Measurements from ENCODE around the gene HOXD9. TPM values are rescaled to one million over a fixed set of nuclear protein-coding genes. Genes with fewer than 3 reads are reported as not detected.
A peak's percentile ranks its signal among the peaks of the same experiment; 100 is the strongest.

Gene HOXD9
- total RNA-seq, 1 experiment from 2014 or later: not detected

DNA sequence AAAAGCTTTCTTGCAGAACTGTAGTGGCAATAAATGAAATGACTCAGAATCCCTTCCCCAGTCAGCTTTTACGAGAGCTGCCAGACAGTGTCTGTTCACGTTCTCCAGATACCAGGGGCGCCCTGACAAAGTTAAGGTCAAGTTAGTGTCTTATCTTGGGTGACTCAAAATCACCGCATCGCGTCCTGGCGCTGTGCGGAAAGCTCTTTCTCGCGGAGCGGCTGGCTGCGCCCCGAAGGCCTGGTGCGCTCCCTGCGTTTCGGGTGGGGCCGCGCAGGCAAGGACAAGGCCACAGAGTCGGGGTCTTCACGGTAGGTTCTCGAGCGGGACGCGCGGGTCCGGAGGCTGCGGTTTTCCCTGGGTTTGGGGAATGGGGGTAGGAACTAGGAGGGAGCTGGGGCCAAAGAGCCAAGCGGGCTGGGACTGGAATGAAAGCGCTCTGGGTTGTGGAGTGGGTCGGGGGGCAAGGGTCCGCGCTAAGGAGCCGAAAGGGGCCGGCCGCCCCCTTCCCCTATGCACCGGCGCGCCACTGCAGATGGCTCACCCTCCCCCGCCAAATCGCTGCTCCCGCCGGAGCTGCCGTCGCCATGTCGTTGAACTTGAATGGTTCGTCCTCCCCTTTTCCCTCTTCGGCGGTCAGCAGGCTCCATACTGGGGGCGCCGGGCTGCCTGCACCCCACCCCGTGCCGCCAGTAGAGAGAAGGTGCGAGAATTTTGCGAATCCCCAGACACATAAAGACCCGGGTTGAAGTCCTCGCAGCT lies 18.0 kb upstream of the HOXD9 start:
- Histone ChIP-seq H3K4me1 (ENCODE audit: insufficient read depth, low read length) (no peaks in the 10 kb centered on the region), H4K91ac (ENCODE audit: insufficient read length, low read depth, low read length) (no peak overlapping the region), H2AFZ (ENCODE audit: low read length) (no peak overlapping the region), H3K23me2 (ENCODE audit: insufficient read length, low read depth, low read length, poor library complexity, severe bottlenecking) (no peaks in the 10 kb centered on the region), H2BK15ac (ENCODE audit: low read depth, low read length) (no peak overlapping the region), H3K56ac (ENCODE audit: insufficient read length, low read depth, low read length) (no peak overlapping the region), H3K18ac (ENCODE audit: insufficient read length, low read depth, low read length) (no peak overlapping the region), H3K79me1 (ENCODE audit: insufficient read depth, low read depth, low read length, poor library complexity, severe bottlenecking) (no peaks in the 10 kb centered on the region), H2BK5ac (ENCODE audit: insufficient read length, low read length) (no peak overlapping the region), H4K8ac (replicated peaks; ENCODE audit: insufficient read length, low read depth, low read length) (no peak overlapping the region), H3K14ac (ENCODE audit: insufficient read depth, low read length) (no peak overlapping the region), H3K23ac (ENCODE audit: insufficient read length, low read depth, low read length) (no peak overlapping the region), H3K27me3 (ENCODE audit: insufficient read depth, low read length) (peaks cover 93% of the 10 kb centered on the region), H2AK5ac (ENCODE audit: insufficient read length, low read length) (no peak overlapping the region), H3K4ac (ENCODE audit: low read depth, low read length) (no peak overlapping the region), H3K9ac (ENCODE audit: extremely low read depth, insufficient read length, low read length) (no peak overlapping the region), H2BK20ac (ENCODE audit: low read depth, low read length, poor library complexity, severe bottlenecking) (no peak overlapping the region), H4K20me1 (ENCODE audit: control insufficient read depth, insufficient read depth, insufficient read length) (no peaks in the 10 kb centered on the region), H4K5ac (ENCODE audit: insufficient read length, low read depth, low read length) (no peak overlapping the region), H3K79me2 (ENCODE audit: insufficient read depth, low read length) (no peaks in the 10 kb centered on the region), H3K9me3 (ENCODE audit: control insufficient read depth, low read depth, low read length) (no peaks in the 10 kb centered on the region), H3K4me2 (ENCODE audit: insufficient read depth, insufficient read length, low read length) (no peak overlapping the region), H2BK120ac (ENCODE audit: low read depth, low read length, poor library complexity, severe bottlenecking) (no peak overlapping the region), H3T11ph (ENCODE audit: low read length) (no peak overlapping the region), H2BK12ac (ENCODE audit: insufficient read length, low read depth, low read length) (no peak overlapping the region), H3K27ac (ENCODE audit: insufficient read length, low read depth, low read length) (no peak overlapping the region)
- TF ChIP-seq, protein P1, sequence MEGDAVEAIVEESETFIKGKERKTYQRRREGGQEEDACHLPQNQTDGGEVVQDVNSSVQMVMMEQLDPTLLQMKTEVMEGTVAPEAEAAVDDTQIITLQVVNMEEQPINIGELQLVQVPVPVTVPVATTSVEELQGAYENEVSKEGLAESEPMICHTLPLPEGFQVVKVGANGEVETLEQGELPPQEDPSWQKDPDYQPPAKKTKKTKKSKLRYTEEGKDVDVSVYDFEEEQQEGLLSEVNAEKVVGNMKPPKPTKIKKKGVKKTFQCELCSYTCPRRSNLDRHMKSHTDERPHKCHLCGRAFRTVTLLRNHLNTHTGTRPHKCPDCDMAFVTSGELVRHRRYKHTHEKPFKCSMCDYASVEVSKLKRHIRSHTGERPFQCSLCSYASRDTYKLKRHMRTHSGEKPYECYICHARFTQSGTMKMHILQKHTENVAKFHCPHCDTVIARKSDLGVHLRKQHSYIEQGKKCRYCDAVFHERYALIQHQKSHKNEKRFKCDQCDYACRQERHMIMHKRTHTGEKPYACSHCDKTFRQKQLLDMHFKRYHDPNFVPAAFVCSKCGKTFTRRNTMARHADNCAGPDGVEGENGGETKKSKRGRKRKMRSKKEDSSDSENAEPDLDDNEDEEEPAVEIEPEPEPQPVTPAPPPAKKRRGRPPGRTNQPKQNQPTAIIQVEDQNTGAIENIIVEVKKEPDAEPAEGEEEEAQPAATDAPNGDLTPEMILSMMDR (conservative IDR thresholded peaks at IDR 0.05): no peak
- Mint-ChIP-seq H3K27me3 (ENCODE audit: low read depth) (peaks cover 96% of the 10 kb centered on the region), H3K36me3 (ENCODE audit: insufficient read depth in 1 of 3, low read depth in 3 of 3) (no peaks in the 10 kb centered on the region; a peak in 2 of 7 replicates), H3K4me3 (peak overlapping the region; percentile 2 to 75; a peak in 4 of 5 replicates), H3K9me3 (peaks cover 5 to 20% of the 10 kb centered on the region in 2 experiments; a peak in 4 of 5 replicates), H3K27ac (no peak overlapping the region), H3K4me1 (peaks cover 16 to 40% of the 10 kb centered on the region in 2 experiments)
- peak; percentile 45 for DNase-seq
- no CpG with 5 or more reads among the region's 56 CpGs for WGBS (ENCODE audit: extremely low coverage, insufficient read length, low lambda C conversion rate)

All from H9 (cell line).